ENCODE measurements around the gene GNAL.
"Not testable (repeated sequence)": the region's sequence is repeated elsewhere in the genome, so short reads cannot be mapped to it uniquely, and the experiment has no call there.

Gene GNAL

DNA sequence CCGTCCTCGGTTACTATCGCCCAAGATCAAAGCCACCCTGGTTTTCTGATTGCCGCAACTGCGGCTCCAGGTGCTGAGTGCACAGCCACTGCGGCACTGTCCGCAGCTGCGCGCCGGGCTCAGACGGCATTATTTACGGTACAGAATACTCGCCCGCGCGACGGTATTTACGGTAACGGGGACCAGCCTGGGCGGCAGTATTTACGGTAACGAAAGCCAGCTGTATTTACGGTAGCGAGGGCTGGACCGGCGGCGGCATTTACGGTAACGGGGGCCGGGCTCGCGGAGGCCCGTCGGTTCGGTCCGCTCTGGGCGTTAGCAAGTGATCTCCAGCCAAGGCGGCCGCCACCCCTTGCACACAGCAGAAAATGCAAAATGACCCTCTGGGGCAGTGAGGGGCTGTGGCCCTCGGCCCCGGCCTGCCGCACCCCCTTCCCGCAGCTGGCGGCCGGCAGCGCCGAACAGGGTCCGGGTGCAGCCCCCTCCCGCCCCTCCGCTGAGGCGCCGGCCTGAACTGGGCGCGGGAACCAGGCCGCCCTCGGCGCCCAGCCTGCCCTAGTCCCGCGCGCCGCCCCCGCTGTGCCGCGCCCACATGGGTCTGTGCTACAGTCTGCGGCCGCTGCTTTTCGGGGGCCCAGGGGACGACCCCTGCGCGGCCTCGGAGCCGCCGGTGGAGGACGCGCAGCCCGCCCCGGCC is at the start of gene GNAL:
Gene GNAL, plus strand, starts transcription at position 293 of the 697 bp plus-strand sequence. Its CDS starts 300 bp downstream, at position 593.
- DNase-seq, result peak; percentile 60

DNA sequence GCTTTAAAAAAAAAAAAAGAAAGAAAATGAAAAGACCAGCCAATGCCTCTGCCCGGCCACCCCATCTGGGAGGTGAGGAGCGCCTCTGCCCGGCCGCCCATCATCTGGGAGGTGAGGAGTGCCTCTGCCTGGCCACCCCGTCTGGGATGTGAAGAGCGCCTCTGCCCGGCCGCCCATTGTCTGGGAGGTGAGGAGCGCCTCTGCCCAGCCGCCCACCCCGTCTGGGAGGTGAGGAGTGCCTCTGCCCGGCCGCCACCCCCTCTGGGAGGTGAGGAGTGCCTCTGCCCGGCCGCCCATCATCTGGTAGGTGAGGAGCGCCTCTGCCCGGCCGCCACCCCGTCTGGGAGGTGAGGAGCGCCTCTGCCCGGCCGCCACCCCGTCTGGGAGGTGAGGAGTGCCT is 41.8 kb upstream of the GNAL start:
- not testable (repeated sequence) for DNase-seq

DNA sequence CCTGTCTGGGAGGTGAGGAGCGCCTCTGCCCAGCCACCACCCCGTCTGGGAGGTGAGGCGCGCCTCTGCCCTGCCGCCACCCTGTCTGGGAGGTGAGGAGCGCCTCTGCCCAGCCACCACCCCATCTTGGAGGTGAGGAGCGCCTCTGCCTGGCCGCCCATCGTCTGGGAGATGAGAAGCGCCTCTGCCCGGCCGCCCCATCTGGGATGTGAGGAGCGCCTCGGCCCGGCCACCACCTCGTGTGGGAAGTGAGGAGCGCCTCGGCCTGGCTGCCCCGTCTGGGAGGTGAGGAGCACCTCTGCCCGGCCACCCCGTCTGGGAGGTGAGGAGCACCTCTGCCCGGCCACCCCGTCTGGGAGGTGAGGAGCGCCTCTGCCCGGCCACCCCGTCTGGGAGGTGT is 41.3 kb upstream of the GNAL start:
- not testable (repeated sequence) for DNase-seq

DNA sequence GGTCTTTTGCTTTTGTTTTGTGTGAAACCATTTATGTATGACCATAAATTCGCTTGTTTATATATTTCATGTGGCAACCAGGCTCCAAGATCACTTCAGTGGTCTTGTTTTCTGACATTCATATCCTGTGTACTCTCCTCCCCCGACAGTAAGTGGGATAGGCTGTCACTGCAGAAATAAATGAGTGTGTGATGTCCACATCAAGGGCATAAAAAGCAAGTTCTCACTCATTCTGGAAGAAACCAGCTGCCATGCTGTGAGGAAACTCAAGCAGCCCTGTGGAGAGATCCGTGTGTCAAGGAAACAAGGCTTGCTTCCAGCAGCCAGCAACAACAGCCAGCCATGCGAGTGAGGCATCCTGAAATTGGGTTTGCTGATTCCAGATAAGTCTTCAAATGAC is 39.2 kb upstream of the GNAL start:
- DNase-seq, result no peak

DNA sequence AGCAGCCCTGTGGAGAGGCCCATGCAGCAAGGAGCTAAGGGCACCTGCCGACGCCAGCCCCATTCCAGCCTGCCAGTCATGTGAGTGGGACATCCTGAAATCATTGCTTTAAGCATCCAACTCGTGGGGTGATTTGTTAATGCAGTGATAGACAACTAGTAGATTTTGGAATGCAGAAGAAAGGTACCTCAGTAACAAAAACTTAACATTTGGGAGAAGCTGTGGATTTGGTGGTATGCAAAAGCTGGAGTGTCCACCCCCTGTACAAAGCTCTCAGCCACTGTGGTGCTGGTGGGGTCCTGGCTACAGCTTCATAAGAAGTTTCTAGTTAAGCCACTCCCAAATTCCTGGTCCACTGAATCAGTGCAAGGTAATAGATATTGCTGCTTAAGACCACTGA is 37.2 kb upstream of the GNAL start:
- no peak for DNase-seq

DNA sequence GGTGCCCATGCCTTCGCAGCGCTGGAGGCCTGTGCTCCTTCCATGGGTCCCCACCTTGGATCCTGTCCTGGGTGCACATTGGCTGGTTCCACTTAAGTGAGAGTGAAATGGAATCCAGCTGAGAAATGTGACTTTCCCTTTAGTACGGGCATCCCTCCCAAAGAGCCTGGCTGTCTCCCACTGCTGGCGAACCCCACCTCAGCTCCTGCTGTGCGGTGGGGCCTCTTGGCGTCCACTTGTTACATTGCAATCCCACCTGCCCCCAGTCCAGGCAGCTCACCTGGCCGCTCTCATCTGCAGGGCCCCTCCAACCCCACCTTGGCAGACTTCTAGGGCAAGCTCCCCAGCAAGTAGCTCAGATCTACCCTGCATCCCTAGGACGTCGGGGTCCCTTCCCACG is 35.5 kb upstream of the GNAL start:
- no peak for DNase-seq

DNA sequence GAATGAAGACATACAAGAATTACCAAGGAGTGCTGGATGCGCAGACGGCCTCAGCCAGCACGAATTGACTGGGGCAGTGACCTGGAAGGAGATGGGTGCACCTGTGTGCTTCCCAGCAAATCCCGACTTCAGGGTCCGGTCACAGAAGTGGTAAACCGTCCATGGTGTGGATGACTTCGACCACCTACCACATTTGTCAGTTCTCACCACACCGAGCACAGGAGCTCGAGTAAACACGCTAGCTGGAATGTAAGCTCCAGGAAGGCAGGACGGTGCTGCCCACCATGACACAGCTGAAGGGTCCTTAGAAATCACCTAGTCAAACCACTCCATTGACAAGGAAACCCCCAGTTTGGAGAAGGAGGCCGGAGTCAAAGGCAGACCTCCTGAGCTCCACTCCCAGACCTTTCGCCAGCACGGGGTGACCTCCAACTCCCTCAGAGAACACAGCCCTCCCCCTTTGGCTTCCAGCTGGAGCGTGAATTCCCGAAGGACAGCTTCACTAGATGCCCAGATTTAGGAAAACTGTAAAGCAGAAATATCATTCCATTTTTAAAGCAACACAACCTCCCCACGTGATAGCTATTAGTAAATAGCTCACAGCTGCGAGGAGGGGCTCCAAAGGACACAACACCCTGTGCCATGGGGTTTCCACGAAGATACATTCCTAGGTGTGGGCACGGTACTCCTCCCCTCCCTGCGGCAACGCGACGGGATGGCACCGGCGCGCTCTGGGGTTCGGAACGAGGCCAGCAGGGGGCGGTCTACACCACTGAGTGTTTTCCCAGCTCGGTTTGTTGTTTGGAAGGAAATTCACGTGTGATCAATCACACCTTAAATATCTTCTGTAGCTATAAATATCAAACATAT is 34.1 kb upstream of the GNAL start:
- peak; percentile 46 for DNase-seq

DNA sequence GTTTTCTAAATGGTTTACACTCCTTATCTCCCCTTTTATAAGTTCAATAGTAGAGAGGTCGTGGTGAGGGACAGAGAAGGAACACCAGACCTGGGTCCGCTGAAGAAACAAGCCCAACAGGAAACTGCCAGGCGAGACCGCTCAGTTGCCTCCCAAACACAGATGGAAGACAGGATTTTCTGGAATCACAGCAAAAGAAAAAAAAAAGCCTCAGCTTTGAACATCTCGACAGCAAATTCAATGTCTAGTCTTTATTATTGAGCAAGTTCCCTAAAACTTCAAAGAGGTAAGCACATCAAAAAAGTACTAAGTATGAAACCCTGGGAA is 33.5 kb upstream of the GNAL start:
- no peak for DNase-seq

DNA sequence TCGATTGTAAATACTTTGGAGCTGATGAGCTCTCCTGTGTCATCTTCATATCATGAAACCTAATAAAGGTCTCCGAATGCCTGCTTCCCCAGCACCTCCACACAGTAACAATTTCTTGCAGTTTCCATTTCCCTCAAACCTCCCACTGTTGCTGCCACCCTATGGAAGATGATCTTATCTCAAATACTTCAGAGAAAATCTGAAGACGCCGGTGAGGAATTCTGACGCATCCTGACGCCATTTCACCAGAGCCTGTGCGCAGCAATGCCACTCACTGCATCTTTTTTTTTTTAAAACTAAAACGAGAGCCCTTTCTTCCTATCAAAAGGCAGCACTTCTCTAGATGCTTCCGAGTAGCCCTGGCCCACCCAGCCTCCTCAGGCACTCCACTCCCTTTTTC is 31.9 kb upstream of the GNAL start:
- no peak for DNase-seq

DNA sequence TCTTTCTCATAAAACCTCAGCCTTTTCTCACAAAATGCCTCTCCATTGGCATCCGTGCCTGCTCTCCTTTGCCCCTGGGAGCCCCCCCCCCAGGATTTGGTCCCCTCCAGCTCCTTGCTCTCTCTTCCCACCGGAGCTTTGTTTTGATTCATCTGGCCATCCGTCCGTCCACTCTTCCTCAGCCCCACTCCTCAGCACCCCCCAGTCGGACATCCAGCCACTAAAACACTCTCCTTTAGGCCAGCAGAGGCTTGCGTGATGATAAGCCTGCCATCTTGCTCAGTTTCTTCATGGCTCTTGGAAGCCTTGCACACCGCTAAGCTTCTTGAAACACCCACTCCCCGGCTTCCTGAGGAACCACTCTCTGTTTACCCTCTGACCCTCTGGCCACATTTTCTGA is 31.5 kb upstream of the GNAL start:
- DNase-seq, result no peak

DNA sequence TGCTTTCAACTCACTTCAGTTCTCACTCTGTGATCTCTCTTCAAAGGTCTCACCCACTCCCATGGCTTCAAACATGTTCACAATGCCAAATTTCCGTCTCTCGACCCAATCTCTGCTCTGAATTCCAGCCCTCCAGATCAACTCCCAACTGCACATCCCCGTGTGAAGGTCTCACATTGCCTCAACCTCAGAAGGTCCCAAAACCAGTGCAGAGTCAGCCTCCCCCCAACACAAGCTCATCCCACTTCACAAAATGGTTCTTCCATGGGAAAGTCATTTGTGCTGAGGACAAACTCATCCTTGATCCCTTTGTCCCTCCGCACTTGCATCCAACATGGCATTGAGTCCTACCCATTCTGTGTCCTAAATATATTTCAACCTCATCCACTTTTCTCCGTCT is 31.0 kb upstream of the GNAL start:
- DNase-seq, result no peak

DNA sequence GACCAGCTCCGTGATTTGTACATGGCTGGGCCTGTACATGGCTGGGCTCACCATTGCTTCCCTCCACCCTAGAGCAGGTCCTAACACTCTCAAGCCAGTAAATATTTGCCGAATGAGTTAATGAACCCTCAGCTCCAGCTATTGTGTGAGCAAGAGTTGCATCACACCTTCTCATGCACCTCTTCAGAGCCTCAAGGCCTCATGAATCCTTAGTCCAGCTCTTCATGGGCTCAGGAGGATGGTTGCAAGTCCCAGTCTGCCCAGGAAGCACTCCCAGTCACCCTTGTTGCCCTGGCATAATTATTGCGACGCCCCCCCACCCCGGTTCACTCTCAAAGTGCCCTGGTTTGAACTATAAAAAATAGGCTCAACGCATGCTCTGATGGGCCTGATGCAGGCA is 30.1 kb upstream of the GNAL start:
- DNase-seq, result no peak

DNA sequence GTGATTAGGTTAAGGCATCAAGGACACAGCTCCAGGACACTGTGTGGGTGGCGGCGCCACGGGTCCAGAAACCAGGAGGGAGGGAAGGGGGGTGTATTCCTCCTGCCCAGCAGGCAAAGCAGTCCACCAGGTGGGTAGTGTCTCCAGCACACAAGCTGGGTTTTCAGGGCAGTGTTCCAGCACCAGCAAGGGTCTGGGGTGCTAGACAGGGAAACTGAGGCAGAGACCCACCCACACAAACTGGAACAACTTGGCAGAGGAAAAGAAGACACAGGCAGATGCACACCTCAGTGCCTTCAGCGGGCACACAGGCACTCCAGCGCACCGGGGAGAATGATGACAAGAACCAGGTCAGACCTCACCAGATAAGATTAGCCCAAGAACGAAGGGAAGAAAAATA is 28.4 kb upstream of the GNAL start:
- no peak for DNase-seq

DNA sequence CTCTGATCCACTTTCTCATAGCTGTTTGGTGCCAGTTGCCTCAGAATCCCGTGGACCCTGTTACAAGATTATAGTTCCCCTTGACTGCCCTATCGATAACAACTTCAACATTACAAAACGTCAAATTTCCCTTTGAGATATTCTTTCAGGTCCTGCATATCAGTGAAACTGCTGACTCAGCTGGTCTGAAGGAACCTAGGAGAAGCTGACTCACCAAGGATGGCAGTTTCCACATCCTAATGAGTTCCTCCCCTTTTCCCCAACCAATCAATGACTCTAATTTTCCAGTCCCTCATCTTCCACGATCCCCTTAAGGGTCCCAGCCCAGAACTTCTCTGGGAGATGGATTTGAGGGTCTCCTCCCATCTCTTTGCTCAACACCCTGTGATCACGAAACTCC is 27.6 kb upstream of the GNAL start:
- no peak for DNase-seq

DNA sequence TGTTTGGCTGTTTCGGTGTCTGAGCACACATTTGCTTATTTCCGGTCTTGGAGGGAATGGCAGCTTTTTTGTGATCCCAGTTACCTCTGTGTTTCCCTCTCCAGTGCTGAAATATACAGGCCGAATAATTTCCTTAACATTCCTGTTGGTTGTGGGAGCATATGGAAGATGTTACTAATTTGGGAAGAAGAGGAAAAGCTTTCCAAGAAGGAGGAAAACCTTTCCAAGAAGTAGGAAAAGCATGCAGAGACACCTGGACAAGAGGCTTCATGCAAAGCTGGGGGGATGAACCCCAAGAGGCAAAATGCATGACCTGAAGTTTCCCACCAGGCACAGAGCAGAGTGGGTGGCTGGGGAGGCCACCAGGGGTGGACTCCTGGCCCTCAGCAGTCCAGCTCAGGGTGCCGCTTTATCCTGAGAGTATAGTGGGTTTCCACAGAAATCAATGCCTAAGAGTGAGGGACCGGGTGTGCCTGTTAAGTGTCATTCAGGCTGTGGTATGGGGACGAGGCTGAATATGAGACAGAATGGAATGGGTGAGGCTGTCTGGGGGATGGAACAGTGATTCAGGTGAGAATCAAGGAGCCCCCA is 25.5 kb upstream of the GNAL start:
- DNase-seq, result no peak

DNA sequence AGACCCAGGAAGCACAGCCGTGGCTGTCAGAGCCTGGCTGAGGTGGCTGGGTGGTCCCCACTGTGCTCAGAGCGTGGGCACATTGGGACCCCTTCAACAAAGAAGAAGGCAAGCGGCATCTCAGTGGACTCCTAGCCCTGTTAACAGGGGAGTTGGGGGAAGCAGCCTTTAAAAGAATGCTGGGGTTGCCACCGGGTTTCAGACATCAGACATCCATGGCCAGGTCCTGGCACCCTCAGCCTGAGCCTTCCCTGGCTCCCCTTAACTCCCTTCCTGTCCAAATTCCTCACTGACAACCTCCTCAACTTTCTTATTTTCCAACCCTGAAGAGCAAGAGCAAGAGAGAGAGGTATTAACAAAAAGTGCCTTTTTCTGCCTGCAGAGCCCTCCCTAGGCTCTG is 24.8 kb upstream of the GNAL start:
- no peak for DNase-seq

DNA sequence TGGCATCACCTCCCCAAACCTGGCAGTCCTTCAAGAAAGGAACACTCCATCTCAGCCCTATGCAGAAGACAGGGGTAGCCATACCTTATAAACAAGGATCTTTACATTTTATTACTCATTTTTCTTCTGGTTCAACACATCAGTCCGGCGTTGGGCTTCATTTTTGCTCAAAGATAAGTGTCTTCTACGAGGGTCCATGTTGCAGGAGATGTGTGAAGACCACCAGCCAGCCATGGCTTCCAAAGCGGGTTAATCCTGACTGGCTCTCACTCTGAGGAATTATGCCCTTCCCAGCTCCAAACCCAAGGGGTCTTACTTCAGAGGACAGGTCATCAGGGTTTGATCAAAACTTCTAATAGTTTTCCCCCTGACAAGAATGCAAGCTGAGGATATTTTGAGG is 23.9 kb upstream of the GNAL start:
- no peak for DNase-seq

DNA sequence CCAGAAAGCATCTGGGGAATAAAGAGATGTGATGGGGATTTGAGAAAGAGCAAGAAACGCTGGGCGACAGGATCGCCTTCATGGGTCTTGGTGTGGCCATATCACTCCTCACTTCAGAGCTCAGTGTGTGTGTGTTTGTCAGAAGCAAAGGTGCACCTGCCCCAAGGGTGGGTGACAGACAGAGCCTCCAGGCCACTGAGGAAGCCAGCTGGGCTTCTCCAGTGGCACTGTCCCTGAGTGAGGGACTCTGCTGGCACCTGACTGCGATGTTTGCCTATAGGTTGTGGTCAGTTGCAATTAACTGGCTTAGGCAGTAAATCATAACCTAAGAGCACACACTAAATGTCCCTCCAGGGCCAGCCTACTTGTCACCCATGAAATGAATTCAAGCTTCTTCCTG is 23.5 kb upstream of the GNAL start:
- no peak for DNase-seq

DNA sequence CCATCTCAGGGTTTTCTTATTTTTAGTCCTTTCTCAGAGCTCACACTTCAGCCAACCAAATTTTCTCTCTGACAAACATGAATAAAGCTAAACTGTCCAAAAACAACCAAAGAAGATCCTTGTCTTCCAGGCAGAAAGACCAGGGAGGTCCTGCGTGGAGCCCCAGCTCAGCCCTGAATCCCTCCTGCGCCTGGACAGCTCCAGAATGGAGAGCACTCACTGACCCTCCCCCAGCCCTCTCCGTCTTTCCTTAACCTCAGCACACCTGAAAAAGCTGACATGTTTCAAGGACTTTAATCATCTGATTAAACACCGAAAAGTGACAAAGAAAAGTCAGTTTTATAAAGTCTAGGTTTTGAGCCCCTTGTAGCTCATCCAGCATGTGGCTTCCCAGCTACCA is 22.9 kb upstream of the GNAL start:
- no peak for DNase-seq

DNA sequence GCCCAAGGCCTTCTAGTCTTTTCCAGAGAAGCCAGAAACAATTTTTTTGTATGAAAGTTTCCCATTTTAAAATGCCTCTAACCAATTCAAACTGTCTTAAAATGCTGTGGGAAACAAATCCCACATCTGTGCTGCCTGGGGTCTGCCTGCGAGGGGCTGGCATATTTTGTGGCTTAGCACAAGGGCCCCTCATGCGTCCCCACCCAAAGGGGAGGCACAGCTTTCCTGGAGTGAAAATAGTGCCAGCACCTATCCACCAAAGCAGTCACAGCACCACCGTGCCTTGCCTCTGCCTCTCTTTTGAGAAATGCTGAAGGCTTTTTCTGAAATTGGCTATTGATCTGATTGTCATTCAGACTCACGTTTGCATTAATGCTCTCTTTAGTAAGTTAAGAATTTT is 22.2 kb upstream of the GNAL start:
- DNase-seq, result no peak

DNA sequence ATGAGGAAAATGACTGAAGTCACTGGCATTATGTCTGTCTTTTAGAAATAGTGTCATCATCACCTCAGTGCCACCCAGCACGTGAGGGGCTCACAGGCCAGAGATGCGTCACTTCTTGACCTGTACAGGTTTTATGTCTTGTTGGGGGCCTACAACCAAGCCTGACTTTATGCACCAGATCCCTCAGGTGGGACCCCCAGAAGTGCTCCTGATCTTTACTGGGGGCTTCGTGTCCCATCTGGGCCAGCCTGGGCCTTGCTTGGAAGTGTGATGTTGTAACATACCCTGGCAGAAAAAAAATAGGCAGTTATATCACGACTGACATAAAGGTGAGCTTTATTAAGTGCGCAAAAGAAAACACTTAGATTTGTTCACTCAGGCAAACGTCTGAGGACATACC is 21.5 kb upstream of the GNAL start:
- no peak for DNase-seq

DNA sequence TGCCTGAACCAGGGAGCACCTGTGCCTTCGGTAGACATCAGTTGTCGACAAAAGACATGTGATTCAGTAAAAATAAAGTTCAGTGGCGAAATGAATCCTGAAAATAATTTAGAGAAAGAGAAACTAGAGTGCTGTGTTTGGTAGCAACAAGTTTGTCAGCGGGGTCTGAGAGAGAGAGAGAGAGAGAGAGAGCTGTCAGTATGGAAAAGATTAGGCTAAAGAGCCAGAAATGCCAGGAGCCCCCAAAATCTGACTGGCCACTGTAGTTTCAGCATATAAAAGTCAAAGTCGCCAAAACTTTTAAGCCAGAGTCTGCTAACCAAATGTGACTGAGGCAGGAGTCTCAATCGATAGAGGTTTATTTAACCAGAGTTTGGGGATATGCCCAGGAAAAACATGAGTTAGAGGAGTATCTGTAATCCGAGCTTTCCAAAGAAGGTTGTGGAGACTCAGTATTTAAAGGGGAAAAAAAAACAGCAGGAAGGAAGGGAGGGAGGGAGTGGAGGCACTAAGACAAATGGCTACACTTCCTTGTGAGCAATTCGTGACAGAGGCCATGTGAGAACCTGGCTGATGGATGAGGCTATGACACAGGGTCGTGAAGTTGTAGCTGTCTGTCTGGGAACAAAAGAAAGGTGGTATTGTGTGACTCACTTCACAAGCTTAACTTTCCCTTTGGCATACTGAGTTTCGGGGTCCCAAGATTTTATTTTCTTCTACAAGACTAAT is 20.5 kb upstream of the GNAL start:
- no peak for DNase-seq

DNA sequence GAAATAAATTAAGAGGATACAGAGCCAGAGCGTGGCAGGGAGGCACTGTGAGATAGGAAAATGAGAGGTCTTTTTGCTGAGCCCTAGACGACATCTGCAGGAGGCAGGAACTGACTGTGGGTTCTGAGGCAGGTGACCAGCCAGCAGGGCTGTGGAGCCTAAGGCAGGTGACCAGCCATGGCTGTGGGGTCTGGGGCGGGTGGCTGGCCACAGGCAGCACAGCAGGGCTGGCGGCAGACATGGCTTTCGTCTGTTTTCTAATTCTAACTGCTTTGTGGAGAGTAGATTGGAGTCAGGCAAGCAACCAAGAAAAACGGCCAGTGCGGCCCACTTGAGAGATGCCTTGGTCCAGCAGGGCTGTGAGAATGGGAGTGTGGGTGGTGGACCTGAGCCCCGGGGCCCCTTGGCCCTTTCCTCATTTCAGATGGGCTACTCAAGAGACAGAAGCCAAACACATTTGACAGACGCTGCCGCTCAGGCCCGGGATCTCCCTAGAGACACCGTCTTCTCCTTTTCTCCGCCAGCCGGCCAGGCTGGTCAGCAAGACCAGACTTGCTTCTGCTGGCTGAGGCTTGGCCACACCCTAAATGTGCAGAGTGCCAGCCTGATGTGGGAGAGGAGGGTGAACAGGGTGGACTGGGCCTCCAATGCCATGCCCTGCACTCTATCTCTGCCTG is 19.7 kb upstream of the GNAL start:
- no peak for DNase-seq
